HepG2 (cell line): Measurements from ENCODE around the gene ARSB. TPM values are rescaled to one million over a fixed set of nuclear protein-coding genes. Genes with fewer than 3 reads are reported as not detected.

Source experiments
- ATAC-seq: fragments of 200-7000 bp; cut with Tn5 transposase; 3 replicates; pipeline ENCODE4 v1.9.1; 2020; ENCODE audit warnings: mild to moderate bottlenecking, moderate library complexity
- BruUV-seq: library from RNA; stranded (reverse); fragments of 400-500 nt; replicated peaks from 2 replicates; lab custom pipeline; 2021; lab: Mats Ljungman, UMichigan
- CTCF ChIA-PET: fragments of 300-600 bp; formaldehyde crosslinking; extraction: SDS; loops from one replicate; lab custom pipeline; 2021; ENCODE audit warnings: low total read pairs, inconsistent platforms, low intra/inter-chr PET ratio; lab: Yijun Ruan, JAX
- POLR2A ChIA-PET: fragments of 350-600 bp; sonication (Branson Sonifier 250); formaldehyde crosslinking; loops from one replicate; lab custom pipeline; 2020; ENCODE audit warnings: antibody characterized with exemption, inconsistent platforms; lab: Yijun Ruan, JAX
- DNase-seq: peaks from one replicate; pipeline ENCODE4 v3.0.0-alpha.2; 2015; ENCODE audit warnings: low spot score
- FAIRE-seq: peaks from 3 replicates; lab custom pipeline; 2011; peaks lifted over from hg19 to GRCh38; lab: Jason Lieb, UNC
- H2AFZ ChIP-seq: one replicate; pipeline ENCODE4 v1.6.1; 2011; ENCODE audit warnings: low read length, inconsistent platforms
- H3K27ac ChIP-seq: fragments of 300-600 bp; 3 replicates; pipeline ENCODE4 v1.8.0; 2011; ENCODE audit warnings: mixed run types, mild to moderate bottlenecking, mixed read lengths, low read length, inconsistent platforms; ENCODE audit not compliant: insufficient read depth; ENCODE audit errors: extremely low read length
- H3K27me3 ChIP-seq, 2 experiments: fragments of 200-600 bp in 1 of 2; 2 replicates in 1 of 2; 3 replicates in 1 of 2; pipeline versions ENCODE4 v1.6.0 to v1.8.0; 2011; ENCODE audit warnings: low read length in 2 of 2, mild to moderate bottlenecking in 2 of 2, moderate library complexity in 2 of 2, inconsistent platforms in 1 of 2; ENCODE audit not compliant: insufficient read depth in 2 of 2, control insufficient read depth in 1 of 2
- H3K36me3 ChIP-seq, 2 experiments: fragments of 200-600 bp in 1 of 2; replicated peaks in 1 of 2; 2 replicates in 1 of 2; 3 replicates in 1 of 2; pipeline versions ENCODE4 v1.5.1 to v1.8.0; 2011; ENCODE audit warnings: low read length in 2 of 2, inconsistent platforms in 1 of 2; ENCODE audit not compliant: insufficient read depth in 2 of 2, control insufficient read depth in 1 of 2
- H3K4me1 ChIP-seq: 2 replicates; pipeline ENCODE4 v1.5.1; 2012; ENCODE audit warnings: low read length, inconsistent platforms; ENCODE audit not compliant: insufficient read depth
- H3K4me2 ChIP-seq: 2 replicates; pipeline ENCODE4 v1.6.0; 2011; ENCODE audit warnings: low read depth, low read length, inconsistent platforms
- H3K4me3 ChIP-seq, 3 experiments: fragments of 200-600 bp in 1 of 3; sonication (generic), shearing (Covaris generic) in 1 of 3; replicated peaks in 1 of 3; 2 replicates each; pipeline ENCODE4 v1.5.1; 2011 to 2016; ENCODE audit warnings: low read length in 3 of 3, inconsistent platforms in 2 of 3, low read depth in 2 of 3, mild to moderate bottlenecking in 2 of 3, control low read depth in 1 of 3, mixed read lengths in 1 of 3; ENCODE audit not compliant: insufficient read depth in 1 of 3
- H3K79me2 ChIP-seq: one replicate; pipeline ENCODE4 v1.6.1; 2011; ENCODE audit warnings: low read length, inconsistent platforms; ENCODE audit not compliant: insufficient read depth
- H3K9ac ChIP-seq: 2 replicates; pipeline ENCODE4 v1.6.0; 2011; ENCODE audit warnings: mild to moderate bottlenecking, low read depth, low read length, inconsistent platforms; ENCODE audit not compliant: insufficient read depth
- H3K9me3 ChIP-seq: 2 replicates; pipeline ENCODE4 v1.5.1; 2012; ENCODE audit warnings: mild to moderate bottlenecking, low read length
- H4K20me1 ChIP-seq: 2 replicates; pipeline ENCODE4 v1.6.0; 2011; ENCODE audit warnings: inconsistent platforms, mild to moderate bottlenecking, low read length, moderate library complexity; ENCODE audit not compliant: insufficient read depth
- ELF3 ChIP-seq: IDR thresholded peaks from 2 replicates; pipeline ENCODE4 v1.6.1; 2016; ENCODE audit warnings: missing genetic modification reagents, missing compliant biosample characterization
- FOSL2 ChIP-seq: sonication (generic); formaldehyde crosslinking; IDR thresholded peaks from 2 replicates; pipeline ENCODE4 v1.4.0; 2020; ENCODE audit warnings: missing genetic modification reagents
- HNRNPH1 ChIP-seq: fragments of 200-400 bp; formaldehyde crosslinking; optimal IDR thresholded peaks from 2 replicates; pipeline ENCODE3; 2017; ENCODE audit warnings: mild to moderate bottlenecking, low read depth, low read length
- MED13 ChIP-seq: sonication (generic); formaldehyde crosslinking; IDR thresholded peaks from 2 replicates; pipeline ENCODE4 v1.5.0; 2020; ENCODE audit warnings: missing genetic modification reagents
- NCOR1 ChIP-seq: fragments of 200-600 bp; sonication (generic); IDR thresholded peaks from 2 replicates; pipeline ENCODE4 v1.7.0; 2017; ENCODE audit warnings: antibody characterized with exemption, low read length, borderline replicate concordance
- NFE2L2 ChIP-seq: fragments of 150-350 bp; IDR thresholded peaks from 2 replicates; pipeline ENCODE4 v1.6.1; 2014; ENCODE audit warnings: low read length
- PAX8 ChIP-seq: sonication (generic); formaldehyde crosslinking; IDR thresholded peaks from 2 replicates; pipeline ENCODE4 v1.8.0; 2022; ENCODE audit warnings: mild to moderate bottlenecking, missing genetic modification reagents, borderline replicate concordance
- PTBP1 ChIP-seq: fragments of 200-400 bp; formaldehyde crosslinking; IDR thresholded peaks from 2 replicates; pipeline ENCODE4 v1.6.1; 2018; ENCODE audit warnings: low read length, low read depth; ENCODE audit not compliant: poor library complexity, severe bottlenecking
- RBM22 ChIP-seq: fragments of 200-400 bp; formaldehyde crosslinking; optimal IDR thresholded peaks from 2 replicates; pipeline ENCODE3; 2017; ENCODE audit warnings: mild to moderate bottlenecking, low read length, moderate library complexity
- TP53 ChIP-seq: sonication (generic); formaldehyde crosslinking; conservative IDR thresholded peaks from 2 replicates; pipeline ENCODE4 v1.4.0; 2020; ENCODE audit warnings: missing genetic modification reagents
- ZNF136 ChIP-seq: sonication (generic); formaldehyde crosslinking; IDR thresholded peaks from 2 replicates; pipeline ENCODE4 v1.8.1; 2022; ENCODE audit warnings: low read depth, mild to moderate bottlenecking, moderate library complexity, missing genetic modification reagents
- ZNF33B ChIP-seq: sonication (generic); formaldehyde crosslinking; IDR thresholded peaks from 2 replicates; pipeline ENCODE4 v1.5.1; 2020; ENCODE audit warnings: mild to moderate bottlenecking, missing genetic modification reagents
- ZNF546 ChIP-seq: sonication (generic); formaldehyde crosslinking; conservative IDR thresholded peaks from 2 replicates; pipeline ENCODE4 v1.8.1; 2023; ENCODE audit warnings: mild to moderate bottlenecking, missing genetic modification reagents
- WGBS: methylation state at CpG from one replicate; pipeline ENCODE4 v1.1.6; 2017; ENCODE audit warnings: low lambda C conversion rate; 5-methylcytosine and 5-hydroxymethylcytosine counted together
- in situ Hi-C: cut with HindIII; loops from 2 replicates; pipeline ENCODE4 v1.10.0; 2017; ENCODE audit warnings: low pct_unique_long_range_greater_than_20kb; ENCODE audit not compliant: extremely low pct_ligation_motif_present
- intact Hi-C: fragments of 100-400 bp; cut with micrococcal nuclease; formaldehyde crosslinking; loops from one replicate; pipeline ENCODE4 v1.10.0; 2022; ENCODE audit not compliant: unreplicated experiment
- polyA plus RNA-seq, 8 experiments: library from polyadenylated mRNA; depleted of rRNA in 3 of 8; stranded (reverse) in 7 of 8; unstranded in 1 of 8; fragments of >200 nt; fragmentation: Illumina TruSeq in 4 of 8; extraction: Trizol in 4 of 8; gene quantifications; 2 replicates each; pipeline versions ENCODE4 v1.2.1 to v1.2.3, GENCODE V29; 2011 to 2016; ENCODE audit warnings: low read depth in 4 of 8, missing spikeins in 1 of 8, mixed read lengths in 1 of 8; ENCODE audit not compliant: insufficient read depth in 1 of 8
- total RNA-seq, 5 experiments: library from RNA; depleted of rRNA; stranded (reverse); fragments of >200 nt; fragmentation: Illumina TruSeq; extraction: Trizol; gene quantifications; 2 replicates each; pipeline ENCODE4 v1.2.3, GENCODE V29; 2016; ENCODE audit warnings: low read depth in 1 of 5
- TF ChIP-seq, protein P1 (sequence below): sonication (generic); formaldehyde crosslinking; IDR thresholded peaks from 2 replicates; pipeline ENCODE4 v1.4.0; 2020; ENCODE audit warnings: low read depth, mild to moderate bottlenecking, missing genetic modification reagents
- TF ChIP-seq, protein P2 (sequence below): sonication (generic); formaldehyde crosslinking; IDR thresholded peaks from 2 replicates; pipeline ENCODE4 v1.4.0; 2020; ENCODE audit warnings: missing genetic modification reagents, borderline replicate concordance
- TF ChIP-seq, protein P3 (sequence below): sonication (generic); formaldehyde crosslinking; IDR thresholded peaks from 2 replicates; pipeline ENCODE4 v1.4.0; 2020; ENCODE audit warnings: low read depth, missing genetic modification reagents

ARSB gene
- total and polyA plus RNA-seq, 2 of the 13 experiments (the other 11 are each of a cell fraction or from before 2014, with no cell fraction given), result 52.6 to 66.4 TPM

DNA sequence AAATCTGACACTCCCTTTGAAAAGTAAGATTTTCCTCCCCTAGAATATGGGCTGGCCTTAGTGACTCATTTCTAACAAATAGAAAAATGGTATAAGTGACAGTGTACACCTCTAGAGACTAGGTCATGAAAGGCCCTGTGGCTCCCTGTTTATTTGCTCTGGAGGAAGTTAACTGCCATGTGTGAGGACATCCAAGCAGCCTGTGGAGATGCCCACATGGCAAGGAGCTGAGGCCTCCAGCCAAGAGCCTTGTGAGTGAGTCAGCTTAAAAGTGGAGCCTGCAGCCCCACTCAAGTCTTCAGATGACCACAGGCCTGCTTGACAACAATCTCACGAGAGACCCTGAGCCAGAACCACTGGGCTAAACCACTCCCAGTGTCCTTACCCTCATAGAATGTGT lies 208.5 kb downstream of the ARSB start:
- no peak overlapping the region for H3K4me2 ChIP-seq
- 100% methylated on average over 1 of the region's 1 CpG for WGBS
- ATAC-seq (peak; percentile 58), DNase-seq (peak; percentile 27), FAIRE-seq (no peak)
- ChIA-PET CTCF (no interaction called here), POLR2A (no interaction called here)
- H3K27me3 ChIP-seq, result no peaks in the 10 kb centered on the region
- no peak overlapping the region for H2AFZ ChIP-seq
- no peak overlapping the region for H3K4me3 ChIP-seq
- no peak overlapping the region for H3K27ac ChIP-seq
- in situ Hi-C loops, result no loop called here
- intact Hi-C loops, result no loop called here
- BruUV-seq, result no TSS peak
- TF ChIP-seq NCOR1 (no peak), HNRNPH1 (no peak), PAX8 (CRISPR knock-in tag) (no peak), FOSL2 (CRISPR knock-in tag) (peak; percentile 48), ZNF136 (CRISPR knock-in tag) (no peak), ELF3 (CRISPR knock-in tag) (no peak), TP53 (no peak), PTBP1 (no peak), NFE2L2 (peak; percentile 19; the same call in 1 of the 2 replicates), MED13 (CRISPR knock-in tag) (no peak), RBM22 (peak; percentile 69), ZNF33B (CRISPR knock-in tag) (no peak), ZNF546 (peak; percentile 62; the same call in 1 of the 2 replicates)
- TF ChIP-seq, protein P1, sequence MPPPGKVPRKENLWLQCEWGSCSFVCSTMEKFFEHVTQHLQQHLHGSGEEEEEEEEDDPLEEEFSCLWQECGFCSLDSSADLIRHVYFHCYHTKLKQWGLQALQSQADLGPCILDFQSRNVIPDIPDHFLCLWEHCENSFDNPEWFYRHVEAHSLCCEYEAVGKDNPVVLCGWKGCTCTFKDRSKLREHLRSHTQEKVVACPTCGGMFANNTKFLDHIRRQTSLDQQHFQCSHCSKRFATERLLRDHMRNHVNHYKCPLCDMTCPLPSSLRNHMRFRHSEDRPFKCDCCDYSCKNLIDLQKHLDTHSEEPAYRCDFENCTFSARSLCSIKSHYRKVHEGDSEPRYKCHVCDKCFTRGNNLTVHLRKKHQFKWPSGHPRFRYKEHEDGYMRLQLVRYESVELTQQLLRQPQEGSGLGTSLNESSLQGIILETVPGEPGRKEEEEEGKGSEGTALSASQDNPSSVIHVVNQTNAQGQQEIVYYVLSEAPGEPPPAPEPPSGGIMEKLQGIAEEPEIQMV (CRISPR knock-in tag), result no peak
- TF ChIP-seq, protein P2, sequence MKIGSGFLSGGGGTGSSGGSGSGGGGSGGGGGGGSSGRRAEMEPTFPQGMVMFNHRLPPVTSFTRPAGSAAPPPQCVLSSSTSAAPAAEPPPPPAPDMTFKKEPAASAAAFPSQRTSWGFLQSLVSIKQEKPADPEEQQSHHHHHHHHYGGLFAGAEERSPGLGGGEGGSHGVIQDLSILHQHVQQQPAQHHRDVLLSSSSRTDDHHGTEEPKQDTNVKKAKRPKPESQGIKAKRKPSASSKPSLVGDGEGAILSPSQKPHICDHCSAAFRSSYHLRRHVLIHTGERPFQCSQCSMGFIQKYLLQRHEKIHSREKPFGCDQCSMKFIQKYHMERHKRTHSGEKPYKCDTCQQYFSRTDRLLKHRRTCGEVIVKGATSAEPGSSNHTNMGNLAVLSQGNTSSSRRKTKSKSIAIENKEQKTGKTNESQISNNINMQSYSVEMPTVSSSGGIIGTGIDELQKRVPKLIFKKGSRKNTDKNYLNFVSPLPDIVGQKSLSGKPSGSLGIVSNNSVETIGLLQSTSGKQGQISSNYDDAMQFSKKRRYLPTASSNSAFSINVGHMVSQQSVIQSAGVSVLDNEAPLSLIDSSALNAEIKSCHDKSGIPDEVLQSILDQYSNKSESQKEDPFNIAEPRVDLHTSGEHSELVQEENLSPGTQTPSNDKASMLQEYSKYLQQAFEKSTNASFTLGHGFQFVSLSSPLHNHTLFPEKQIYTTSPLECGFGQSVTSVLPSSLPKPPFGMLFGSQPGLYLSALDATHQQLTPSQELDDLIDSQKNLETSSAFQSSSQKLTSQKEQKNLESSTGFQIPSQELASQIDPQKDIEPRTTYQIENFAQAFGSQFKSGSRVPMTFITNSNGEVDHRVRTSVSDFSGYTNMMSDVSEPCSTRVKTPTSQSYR, result no peak
- TF ChIP-seq, protein P3, sequence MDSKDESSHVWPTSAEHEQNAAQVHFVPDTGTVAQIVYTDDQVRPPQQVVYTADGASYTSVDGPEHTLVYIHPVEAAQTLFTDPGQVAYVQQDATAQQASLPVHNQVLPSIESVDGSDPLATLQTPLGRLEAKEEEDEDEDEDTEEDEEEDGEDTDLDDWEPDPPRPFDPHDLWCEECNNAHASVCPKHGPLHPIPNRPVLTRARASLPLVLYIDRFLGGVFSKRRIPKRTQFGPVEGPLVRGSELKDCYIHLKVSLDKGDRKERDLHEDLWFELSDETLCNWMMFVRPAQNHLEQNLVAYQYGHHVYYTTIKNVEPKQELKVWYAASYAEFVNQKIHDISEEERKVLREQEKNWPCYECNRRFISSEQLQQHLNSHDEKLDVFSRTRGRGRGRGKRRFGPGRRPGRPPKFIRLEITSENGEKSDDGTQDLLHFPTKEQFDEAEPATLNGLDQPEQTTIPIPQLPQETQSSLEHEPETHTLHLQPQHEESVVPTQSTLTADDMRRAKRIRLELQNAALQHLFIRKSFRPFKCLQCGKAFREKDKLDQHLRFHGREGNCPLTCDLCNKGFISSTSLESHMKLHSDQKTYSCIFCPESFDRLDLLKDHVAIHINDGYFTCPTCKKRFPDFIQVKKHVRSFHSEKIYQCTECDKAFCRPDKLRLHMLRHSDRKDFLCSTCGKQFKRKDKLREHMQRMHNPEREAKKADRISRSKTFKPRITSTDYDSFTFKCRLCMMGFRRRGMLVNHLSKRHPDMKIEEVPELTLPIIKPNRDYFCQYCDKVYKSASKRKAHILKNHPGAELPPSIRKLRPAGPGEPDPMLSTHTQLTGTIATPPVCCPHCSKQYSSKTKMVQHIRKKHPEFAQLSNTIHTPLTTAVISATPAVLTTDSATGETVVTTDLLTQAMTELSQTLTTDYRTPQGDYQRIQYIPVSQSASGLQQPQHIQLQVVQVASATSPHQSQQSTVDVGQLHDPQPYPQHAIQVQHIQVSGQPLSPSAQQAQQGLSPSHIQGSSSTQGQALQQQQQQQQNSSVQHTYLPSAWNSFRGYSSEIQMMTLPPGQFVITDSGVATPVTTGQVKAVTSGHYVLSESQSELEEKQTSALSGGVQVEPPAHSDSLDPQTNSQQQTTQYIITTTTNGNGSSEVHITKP (CRISPR knock-in tag), result 0 out of 2 replicates have a peak, but pooled peaks have one; percentile 40
- TF ChIP-seq, all 625 proteins: peak for 5
- Histone ChIP-seq H3K4me1 (no peaks in the 10 kb centered on the region), H3K36me3 (peaks cover 15 to 29% of the 10 kb centered on the region in 2 experiments; a peak in 4 of 5 replicates), H4K20me1 (no peaks in the 10 kb centered on the region), H3K9ac (no peak overlapping the region), H3K9me3 (no peaks in the 10 kb centered on the region), H3K79me2 (no peaks in the 10 kb centered on the region)
